Type B pancreatic cell (in vitro differentiated cells): ENCODE data around the gene FGF13. TPM values are rescaled to one million over a fixed set of nuclear protein-coding genes. Genes with fewer than 3 reads are reported as not detected.

Source experiments
- DNase-seq: peaks from one replicate; pipeline ENCODE4 v3.0.0; 2021; ENCODE audit warnings: mixed read lengths; ENCODE audit not compliant: unreplicated experiment; ENCODE audit errors: extremely low spot score
- H3K27ac Mint-ChIP-seq: 2 replicates; pipeline ENCODE4 v1.8.0; 2021; ENCODE audit warnings: mild to moderate bottlenecking, mixed read lengths
- H3K27me3 Mint-ChIP-seq: 2 replicates; pipeline ENCODE4 v1.8.0; 2021; ENCODE audit warnings: mixed read lengths
- H3K36me3 Mint-ChIP-seq: 2 replicates; pipeline ENCODE4 v1.8.0; 2021; ENCODE audit warnings: mixed read lengths
- H3K4me1 Mint-ChIP-seq: one replicate; pipeline ENCODE4 v1.8.0; 2021; ENCODE audit warnings: mixed read lengths; ENCODE audit not compliant: unreplicated experiment
- H3K4me3 Mint-ChIP-seq: 2 replicates; pipeline ENCODE4 v1.8.0; 2021; ENCODE audit warnings: mild to moderate bottlenecking, mixed read lengths
- H3K9me3 Mint-ChIP-seq: 2 replicates; pipeline ENCODE4 v1.8.0; 2021; ENCODE audit warnings: mixed read lengths
- total RNA-seq: library from RNA; stranded (reverse); gene quantifications from 2 replicates; pipeline ENCODE4 v1.2.1, GENCODE V29; 2021; ENCODE audit warnings: low replicate concordance
- TF ChIP-seq, protein P1 (sequence below): fragments of 200-600 bp; sonication (generic); conservative IDR thresholded peaks from 2 replicates; pipeline ENCODE4 v1.5.0; 2021; ENCODE audit warnings: antibody characterized with exemption, mild to moderate bottlenecking

The FGF13 gene
- total RNA-seq, 1 donor from 2014 or later = 13.4 TPM

DNA sequence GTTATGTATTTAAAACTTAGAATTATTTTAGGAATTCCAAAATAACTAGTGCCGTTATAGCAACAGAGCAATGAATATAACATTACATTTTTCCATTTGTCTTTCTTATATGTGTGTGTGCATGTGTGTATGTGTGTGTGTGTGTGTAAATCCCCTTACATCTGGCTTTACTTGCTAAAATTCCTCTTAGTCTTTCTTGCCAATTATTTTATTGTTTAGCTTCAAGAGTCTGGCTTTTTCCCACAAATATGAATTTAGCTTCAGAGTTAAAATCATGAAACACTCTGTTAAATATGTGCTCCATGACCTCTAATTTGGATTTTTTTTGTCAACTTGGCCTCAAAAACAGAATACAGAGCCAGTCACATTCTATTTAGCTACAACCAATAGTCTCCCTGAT, 18.9 kb downstream of the FGF13 start:
- no peak overlapping the region for H3K4me3 Mint-ChIP-seq
- TF ChIP-seq, protein P1, sequence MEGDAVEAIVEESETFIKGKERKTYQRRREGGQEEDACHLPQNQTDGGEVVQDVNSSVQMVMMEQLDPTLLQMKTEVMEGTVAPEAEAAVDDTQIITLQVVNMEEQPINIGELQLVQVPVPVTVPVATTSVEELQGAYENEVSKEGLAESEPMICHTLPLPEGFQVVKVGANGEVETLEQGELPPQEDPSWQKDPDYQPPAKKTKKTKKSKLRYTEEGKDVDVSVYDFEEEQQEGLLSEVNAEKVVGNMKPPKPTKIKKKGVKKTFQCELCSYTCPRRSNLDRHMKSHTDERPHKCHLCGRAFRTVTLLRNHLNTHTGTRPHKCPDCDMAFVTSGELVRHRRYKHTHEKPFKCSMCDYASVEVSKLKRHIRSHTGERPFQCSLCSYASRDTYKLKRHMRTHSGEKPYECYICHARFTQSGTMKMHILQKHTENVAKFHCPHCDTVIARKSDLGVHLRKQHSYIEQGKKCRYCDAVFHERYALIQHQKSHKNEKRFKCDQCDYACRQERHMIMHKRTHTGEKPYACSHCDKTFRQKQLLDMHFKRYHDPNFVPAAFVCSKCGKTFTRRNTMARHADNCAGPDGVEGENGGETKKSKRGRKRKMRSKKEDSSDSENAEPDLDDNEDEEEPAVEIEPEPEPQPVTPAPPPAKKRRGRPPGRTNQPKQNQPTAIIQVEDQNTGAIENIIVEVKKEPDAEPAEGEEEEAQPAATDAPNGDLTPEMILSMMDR = no peak
- no peak for DNase-seq
- H3K36me3 Mint-ChIP-seq = no peaks in the 10 kb centered on the region
- H3K9me3 Mint-ChIP-seq = no peaks in the 10 kb centered on the region
- no peaks in the 10 kb centered on the region for H3K27me3 Mint-ChIP-seq
- H3K27ac Mint-ChIP-seq = no peak overlapping the region
- no peaks in the 10 kb centered on the region for H3K4me1 Mint-ChIP-seq

DNA sequence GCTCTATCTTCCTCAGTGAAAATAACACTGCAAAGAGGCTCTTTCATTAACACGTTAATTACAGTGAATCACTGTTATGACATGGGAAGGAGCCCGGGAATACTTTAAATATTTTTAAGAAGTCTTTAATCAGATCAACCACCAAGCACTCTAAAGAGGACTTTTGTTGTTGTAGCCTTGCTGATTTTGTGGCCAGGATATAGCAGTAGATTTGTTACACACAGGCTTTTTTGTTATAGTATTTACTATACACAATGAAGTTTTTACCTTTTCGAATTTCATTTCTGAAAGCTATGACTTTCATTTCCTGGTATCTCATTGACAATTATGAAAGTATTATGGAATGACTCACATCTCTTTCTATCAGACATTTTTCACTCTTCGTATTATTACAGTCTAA, 20.3 kb downstream of the FGF13 start:
- Mint-ChIP-seq H3K4me3 (no peak overlapping the region), H3K4me1 (no peaks in the 10 kb centered on the region), H3K9me3 (no peaks in the 10 kb centered on the region), H3K27me3 (no peaks in the 10 kb centered on the region), H3K36me3 (no peaks in the 10 kb centered on the region), H3K27ac (no peak overlapping the region)
- TF ChIP-seq, protein P1 = no peak
- DNase-seq = no peak

DNA sequence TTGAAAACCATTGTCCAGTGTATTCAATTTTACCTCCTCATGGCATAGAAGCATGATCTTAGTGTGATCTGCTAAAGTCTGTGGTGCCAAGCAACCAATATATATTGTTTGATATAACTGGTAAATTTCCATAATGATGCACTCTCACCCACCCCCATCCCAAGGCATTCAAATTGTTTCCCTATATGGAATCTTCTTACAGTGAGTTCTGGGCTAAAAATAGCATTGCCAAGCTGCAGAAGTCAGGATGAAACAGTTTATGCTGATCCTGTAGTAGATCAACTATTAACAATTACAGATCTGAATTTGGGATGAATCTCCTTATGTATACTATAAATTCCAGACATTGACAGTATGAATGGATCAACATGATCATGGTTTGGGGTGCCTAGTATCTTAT, 20.9 kb downstream of the FGF13 start:
- Mint-ChIP-seq H3K27me3 (no peaks in the 10 kb centered on the region), H3K4me1 (no peaks in the 10 kb centered on the region), H3K36me3 (no peaks in the 10 kb centered on the region), H3K27ac (no peak overlapping the region), H3K9me3 (no peaks in the 10 kb centered on the region), H3K4me3 (no peak overlapping the region)
- no peak for DNase-seq
- TF ChIP-seq, protein P1 = no peak

DNA sequence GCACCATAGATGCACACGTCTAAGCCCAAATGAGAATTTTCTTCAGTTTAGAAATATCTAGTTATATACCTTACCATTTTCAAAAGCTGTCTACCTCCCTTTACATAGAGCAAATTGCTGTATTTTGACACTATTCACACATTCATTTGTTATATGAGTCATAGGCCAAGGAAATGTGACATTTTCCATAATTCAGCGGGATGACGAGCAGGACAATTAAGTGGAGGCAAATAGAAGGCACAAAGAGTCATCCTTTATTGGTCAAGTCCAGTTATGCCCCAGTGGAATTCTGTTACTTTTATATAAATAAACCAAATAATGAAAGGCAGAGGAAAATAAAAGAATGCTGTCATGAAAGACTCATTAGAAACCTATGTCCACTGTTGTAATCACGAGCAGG, 27.9 kb downstream of the FGF13 start:
- no peak for DNase-seq
- Mint-ChIP-seq H3K9me3 (no peaks in the 10 kb centered on the region), H3K4me3 (no peak overlapping the region), H3K27ac (no peak overlapping the region), H3K36me3 (no peaks in the 10 kb centered on the region), H3K27me3 (no peaks in the 10 kb centered on the region), H3K4me1 (no peaks in the 10 kb centered on the region)
- TF ChIP-seq, protein P1 = no peak

DNA sequence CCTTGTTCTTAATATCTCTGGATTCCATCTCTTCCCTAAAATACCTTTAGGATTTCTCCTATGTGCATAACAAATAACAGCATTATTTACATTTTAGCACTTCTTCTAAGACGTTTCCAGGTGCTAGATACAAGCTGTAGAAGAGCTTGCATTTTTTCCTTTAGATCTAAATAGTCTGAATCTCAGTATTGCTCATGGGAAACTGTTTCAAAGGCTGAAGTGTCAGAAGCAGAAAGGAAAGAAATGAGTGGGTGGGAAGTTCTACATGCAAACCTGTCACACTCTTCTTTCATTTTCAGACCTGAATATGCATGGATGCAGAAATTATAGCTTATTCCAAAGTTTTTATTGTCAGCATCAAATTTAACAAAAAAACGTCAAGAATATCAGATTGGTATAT, 41.8 kb downstream of the FGF13 start:
- no peaks in the 10 kb centered on the region for H3K9me3 Mint-ChIP-seq
- H3K4me3 Mint-ChIP-seq = no peak overlapping the region
- no peaks in the 10 kb centered on the region for H3K27me3 Mint-ChIP-seq
- no peaks in the 10 kb centered on the region for H3K4me1 Mint-ChIP-seq
- H3K36me3 Mint-ChIP-seq = no peaks in the 10 kb centered on the region
- no peak overlapping the region for H3K27ac Mint-ChIP-seq
- no peak for DNase-seq
- TF ChIP-seq, protein P1 = no peak

DNA sequence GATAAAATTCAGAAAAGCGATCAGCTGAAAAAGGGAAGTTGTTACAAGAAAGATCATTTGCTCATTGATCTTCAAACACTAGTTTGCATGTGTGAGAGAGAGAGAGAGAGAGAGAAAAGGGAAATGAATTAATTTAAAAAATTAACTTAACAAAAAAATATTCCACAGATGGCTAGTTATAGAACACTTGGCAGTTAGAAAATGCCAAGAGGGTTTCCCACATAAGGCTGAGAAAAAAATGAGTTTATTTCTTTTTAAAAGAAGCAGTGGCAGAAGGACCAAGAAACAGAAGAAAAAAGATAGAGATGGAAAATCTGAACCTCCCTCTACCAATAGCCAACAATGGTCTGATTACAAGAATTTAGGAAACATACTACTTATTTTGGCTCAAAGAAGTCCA, 47.1 kb downstream of the FGF13 start:
- Mint-ChIP-seq H3K4me3 (no peak overlapping the region), H3K27me3 (no peaks in the 10 kb centered on the region), H3K4me1 (no peaks in the 10 kb centered on the region), H3K9me3 (no peaks in the 10 kb centered on the region), H3K27ac (no peak overlapping the region), H3K36me3 (no peaks in the 10 kb centered on the region)
- no peak for DNase-seq
- TF ChIP-seq, protein P1 = no peak
